ENCODE measurements around the gene ISYNA1.

ISYNA1 gene

GRCh38 chr19:18442941-18443340 is 5.0 kb upstream of the ISYNA1 start:
- DNase-seq = no peak

- DNase-seq = no peak
These were observed 4.2 kb upstream of the ISYNA1 start for GRCh38 chr19:18441804-18442788.

GRCh38 chr19:18440936-18441803 is 3.2 kb upstream of the ISYNA1 start:
- no peak for DNase-seq

GRCh38 chr19:18440415-18440877 is 2.5 kb upstream of the ISYNA1 start:
- no peak for DNase-seq

GRCh38 chr19:18439910-18440237 is 1.9 kb upstream of the ISYNA1 start:
- DNase-seq = no peak

GRCh38 chr19:18439025-18439909 is 1.3 kb upstream of the ISYNA1 start:
- no peak for DNase-seq

GRCh38 chr19:18438331-18439024 is 545 bp upstream of the ISYNA1 start:
- DNase-seq = no peak

GRCh38 chr19:18436671-18437490 is 1.1 kb downstream of the ISYNA1 start:
- peak; percentile 81 for DNase-seq

- no peak for DNase-seq
These were observed 1.9 kb downstream of the ISYNA1 start for GRCh38 chr19:18435842-18436670.

GRCh38 chr19:18435178-18435841 is 2.6 kb downstream of the ISYNA1 start:
- DNase-seq = no peak

GRCh38 chr19:18434411-18435175 is 3.3 kb downstream of the ISYNA1 start:
- no peak for DNase-seq

GRCh38 chr19:18433735-18434398 is 4.1 kb downstream of the ISYNA1 start:
- DNase-seq = no peak

- no peak for DNase-seq
These were observed 4.8 kb downstream of the ISYNA1 start for GRCh38 chr19:18433015-18433691.

GRCh38 chr19:18432275-18433014 is 5.5 kb downstream of the ISYNA1 start:
- DNase-seq = no peak

GRCh38 chr19:18431351-18432197 is 6.4 kb downstream of the ISYNA1 start:
- no peak for DNase-seq
